ENCODE data around the gene XPR1.
"Not testable (repeated sequence)": the region's sequence is repeated elsewhere in the genome, so short reads cannot be mapped to it uniquely, and the experiment has no call there.

XPR1 gene

DNA sequence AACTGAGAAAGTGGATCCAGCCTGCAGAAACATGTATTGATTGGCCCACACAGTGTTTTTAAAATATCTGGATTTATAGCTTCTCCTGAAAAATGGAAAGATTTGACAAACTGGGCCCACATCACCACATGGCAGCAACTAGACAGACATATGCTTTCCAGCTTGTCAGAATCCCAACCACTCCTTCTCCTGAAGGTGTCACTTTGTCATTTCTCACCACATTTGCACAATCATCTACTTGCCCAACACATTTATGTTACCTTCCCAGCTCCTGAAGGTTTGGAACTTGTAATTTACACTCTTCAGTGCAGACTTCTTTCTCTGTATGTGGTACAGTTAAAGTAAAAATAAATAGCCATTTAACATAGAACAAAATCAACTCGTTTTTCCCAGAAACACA is 154.8 kb downstream of the XPR1 start:
- no peak overlapping the region for H3K27ac ChIP-seq
- H3K36me3 ChIP-seq: no peaks in the 10 kb centered on the region
- H3K4me3 ChIP-seq (ENCODE audit: low read depth, low read length): no peak overlapping the region
- H3K9me3 ChIP-seq (ENCODE audit: severe bottlenecking): no peaks in the 10 kb centered on the region
- TF ChIP-seq, protein P1, sequence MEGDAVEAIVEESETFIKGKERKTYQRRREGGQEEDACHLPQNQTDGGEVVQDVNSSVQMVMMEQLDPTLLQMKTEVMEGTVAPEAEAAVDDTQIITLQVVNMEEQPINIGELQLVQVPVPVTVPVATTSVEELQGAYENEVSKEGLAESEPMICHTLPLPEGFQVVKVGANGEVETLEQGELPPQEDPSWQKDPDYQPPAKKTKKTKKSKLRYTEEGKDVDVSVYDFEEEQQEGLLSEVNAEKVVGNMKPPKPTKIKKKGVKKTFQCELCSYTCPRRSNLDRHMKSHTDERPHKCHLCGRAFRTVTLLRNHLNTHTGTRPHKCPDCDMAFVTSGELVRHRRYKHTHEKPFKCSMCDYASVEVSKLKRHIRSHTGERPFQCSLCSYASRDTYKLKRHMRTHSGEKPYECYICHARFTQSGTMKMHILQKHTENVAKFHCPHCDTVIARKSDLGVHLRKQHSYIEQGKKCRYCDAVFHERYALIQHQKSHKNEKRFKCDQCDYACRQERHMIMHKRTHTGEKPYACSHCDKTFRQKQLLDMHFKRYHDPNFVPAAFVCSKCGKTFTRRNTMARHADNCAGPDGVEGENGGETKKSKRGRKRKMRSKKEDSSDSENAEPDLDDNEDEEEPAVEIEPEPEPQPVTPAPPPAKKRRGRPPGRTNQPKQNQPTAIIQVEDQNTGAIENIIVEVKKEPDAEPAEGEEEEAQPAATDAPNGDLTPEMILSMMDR (IDR thresholded peaks at IDR 0.05; ENCODE audit: low read depth, low read length): no peak
- H3K27me3 ChIP-seq (ENCODE audit: insufficient read depth, low read depth, severe bottlenecking): no peaks in the 10 kb centered on the region
- DNase-seq: no peak

DNA sequence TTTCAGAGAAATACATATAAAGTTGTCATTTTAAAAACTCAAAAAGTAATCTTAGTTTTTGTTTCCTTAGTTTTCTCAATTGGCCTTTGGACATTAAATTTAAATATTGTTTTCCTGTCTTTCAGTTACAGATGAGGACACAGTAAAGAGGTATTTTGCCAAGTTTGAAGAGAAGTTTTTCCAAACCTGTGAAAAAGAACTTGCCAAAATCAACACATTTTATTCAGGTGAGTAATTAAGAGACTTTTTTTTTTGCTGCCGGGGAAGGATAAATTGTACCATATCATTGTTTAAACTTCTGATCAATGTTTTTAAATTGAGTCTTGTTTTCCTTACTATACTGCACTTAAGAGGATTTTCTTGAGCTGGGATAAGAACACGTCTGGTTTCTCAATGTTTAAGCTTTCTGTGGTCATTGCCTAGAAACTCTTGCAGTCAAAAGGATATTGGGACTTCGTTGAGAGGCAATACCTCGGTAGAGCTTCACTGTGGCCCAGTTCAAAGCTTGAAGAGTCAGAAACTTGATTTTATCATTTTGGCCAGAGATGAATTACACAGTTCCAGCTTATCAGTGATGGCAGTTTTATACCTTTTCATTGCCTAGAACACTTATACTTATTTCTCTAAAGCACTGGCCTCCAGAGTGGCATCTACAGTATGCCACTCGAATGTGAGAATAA is 155.9 kb downstream of the XPR1 start:
- Histone ChIP-seq H3K27me3 (ENCODE audit: insufficient read depth, low read depth, severe bottlenecking) (no peaks in the 10 kb centered on the region), H3K27ac (no peak overlapping the region), H3K4me3 (ENCODE audit: low read depth, low read length) (no peak overlapping the region), H3K9me3 (ENCODE audit: severe bottlenecking) (no peaks in the 10 kb centered on the region), H3K36me3 (no peaks in the 10 kb centered on the region)
- no peak for DNase-seq
- TF ChIP-seq, protein P1 (IDR thresholded peaks at IDR 0.05; ENCODE audit: low read depth, low read length): no peak

DNA sequence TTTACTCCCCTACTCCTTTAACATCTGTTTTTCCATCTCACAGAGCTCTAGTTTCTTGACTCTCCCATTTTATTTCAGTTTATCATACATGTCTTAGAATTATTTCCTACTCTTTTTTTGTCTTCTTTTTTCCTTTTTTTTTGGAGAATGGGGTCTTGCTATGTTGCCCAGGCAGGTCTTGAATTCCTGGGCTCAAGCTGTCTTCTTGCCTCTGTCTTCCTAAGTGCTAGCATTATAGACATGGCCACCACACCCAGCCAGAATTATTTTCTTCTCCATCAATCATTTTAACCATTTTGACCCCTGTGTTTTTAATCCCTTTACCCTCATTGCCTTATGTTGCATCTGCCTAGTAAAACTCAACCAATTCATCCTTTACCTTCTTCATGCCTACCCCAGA is 157.6 kb downstream of the XPR1 start:
- no peak for DNase-seq
- Histone ChIP-seq H3K36me3 (no peaks in the 10 kb centered on the region), H3K27ac (no peak overlapping the region), H3K27me3 (ENCODE audit: insufficient read depth, low read depth, severe bottlenecking) (no peaks in the 10 kb centered on the region), H3K9me3 (ENCODE audit: severe bottlenecking) (no peaks in the 10 kb centered on the region), H3K4me3 (ENCODE audit: low read depth, low read length) (no peak overlapping the region)
- TF ChIP-seq, protein P1 (IDR thresholded peaks at IDR 0.05; ENCODE audit: low read depth, low read length): no peak

- not testable (repeated sequence) for H3K9me3 ChIP-seq (ENCODE audit: severe bottlenecking); H3K36me3 ChIP-seq; H3K27me3 ChIP-seq (ENCODE audit: insufficient read depth, low read depth, severe bottlenecking); H3K4me3 ChIP-seq (ENCODE audit: low read depth, low read length); DNase-seq; H3K27ac ChIP-seq
These were observed 159.3 kb downstream of the XPR1 start for GRCh38 chr1:180791152-180791551.

- no peaks in the 10 kb centered on the region for H3K9me3 ChIP-seq (ENCODE audit: severe bottlenecking)
- no peak overlapping the region for H3K4me3 ChIP-seq (ENCODE audit: low read depth, low read length)
- H3K36me3 ChIP-seq: no peaks in the 10 kb centered on the region
- H3K27ac ChIP-seq: no peak overlapping the region
- TF ChIP-seq, protein P1 (IDR thresholded peaks at IDR 0.05; ENCODE audit: low read depth, low read length): no peak
- DNase-seq: no peak
- H3K27me3 ChIP-seq (ENCODE audit: insufficient read depth, low read depth, severe bottlenecking): no peaks in the 10 kb centered on the region
These were observed 160.0 kb downstream of the XPR1 start for GRCh38 chr1:180791806-180792205.

- Histone ChIP-seq H3K4me3 (ENCODE audit: low read depth, low read length) (no peak overlapping the region), H3K27me3 (ENCODE audit: insufficient read depth, low read depth, severe bottlenecking) (no peaks in the 10 kb centered on the region), H3K36me3 (no peaks in the 10 kb centered on the region), H3K9me3 (ENCODE audit: severe bottlenecking) (no peaks in the 10 kb centered on the region), H3K27ac (no peak overlapping the region)
- TF ChIP-seq, protein P1 (IDR thresholded peaks at IDR 0.05; ENCODE audit: low read depth, low read length): no peak
- DNase-seq: no peak
These were observed 161.6 kb downstream of the XPR1 start for GRCh38 chr1:180793451-180793850.
